Measurements from ENCODE around the gene TRPV4. TPM values are rescaled to one million over a fixed set of nuclear protein-coding genes. Genes with fewer than 3 reads are reported as not detected.

Gene TRPV4
- total and polyA plus RNA-seq, 9 of the 15 experiments (the other 6 are each of a cell fraction or from before 2014, with no cell fraction given) = 0.13 TPM; not detected in 8

DNA sequence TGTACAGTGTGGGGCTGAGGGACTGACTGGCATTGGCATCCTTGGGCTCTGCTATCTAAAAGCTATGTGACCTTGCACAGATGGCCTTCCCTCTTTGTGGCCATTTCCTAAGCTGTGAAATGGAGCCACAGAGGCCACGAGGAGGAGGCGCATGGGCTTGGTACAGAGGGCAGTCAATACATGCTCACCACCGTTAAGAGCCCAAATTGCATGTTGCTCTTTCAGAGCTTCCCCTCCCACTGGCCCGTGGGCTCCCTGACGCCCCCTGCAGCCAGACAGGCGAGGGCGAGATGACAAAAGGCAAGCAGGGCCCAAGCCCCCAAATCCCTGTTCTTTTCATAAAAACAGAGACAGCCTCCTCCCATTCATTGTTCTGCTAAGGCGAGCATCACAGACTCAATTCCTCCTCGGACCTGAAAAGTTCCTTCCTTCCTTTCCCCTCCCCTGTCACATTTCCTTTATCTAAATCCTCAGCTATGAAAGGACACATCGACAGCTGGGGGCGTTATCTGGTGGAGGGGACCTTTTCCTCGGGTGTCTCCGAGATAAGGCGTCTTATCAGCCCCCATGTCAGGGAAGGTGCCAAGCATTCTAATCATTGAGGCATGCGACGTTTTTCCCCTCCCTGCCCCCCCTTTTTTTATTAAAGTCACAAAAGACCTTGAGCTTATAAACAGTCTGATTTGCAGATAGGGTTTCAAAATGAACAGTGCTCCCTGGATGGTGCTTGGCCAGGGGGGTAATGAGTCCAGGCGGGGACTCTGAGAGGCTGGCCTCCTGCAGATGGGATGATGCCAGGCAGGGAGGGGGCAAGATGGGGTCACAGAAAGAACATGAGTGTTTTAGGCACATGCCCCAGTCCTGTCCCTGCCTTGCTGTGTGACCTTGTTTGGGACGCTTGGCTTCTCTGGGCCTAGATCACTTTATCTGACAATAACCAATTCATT, 93.2 kb downstream of the TRPV4 start (continued):
- TF ChIP-seq TSHZ1 (CRISPR knock-in tag; IDR thresholded peaks at IDR 0.05) (no peak), MTA1 (IDR thresholded peaks at IDR 0.05; ENCODE audit: borderline replicate concordance) (0 out of 2 replicates have a peak, but pooled peaks have one; percentile 16), DIDO1 (tag; IDR thresholded peaks at IDR 0.05; ENCODE audit: low read depth) (no peak), FOXK2 (conservative IDR thresholded peaks at IDR 0.05 in 1 of 2, IDR thresholded peaks at IDR 0.05 in 1 of 2; ENCODE audit: low read depth in 2 of 2) (no peak), SMARCB1 (IDR thresholded peaks at IDR 0.05; ENCODE audit: insufficient read length, low read depth) (no peak), RBM34 (IDR thresholded peaks at IDR 0.05; ENCODE audit: borderline replicate concordance, insufficient read depth, low read length) (no peak), HDAC3 (IDR thresholded peaks at IDR 0.05; ENCODE audit: borderline replicate concordance, partially characterized antibody) (no peak), ZFPM2 (CRISPR knock-in tag; IDR thresholded peaks at IDR 0.05) (no peak)
- TF ChIP-seq, protein P1, sequence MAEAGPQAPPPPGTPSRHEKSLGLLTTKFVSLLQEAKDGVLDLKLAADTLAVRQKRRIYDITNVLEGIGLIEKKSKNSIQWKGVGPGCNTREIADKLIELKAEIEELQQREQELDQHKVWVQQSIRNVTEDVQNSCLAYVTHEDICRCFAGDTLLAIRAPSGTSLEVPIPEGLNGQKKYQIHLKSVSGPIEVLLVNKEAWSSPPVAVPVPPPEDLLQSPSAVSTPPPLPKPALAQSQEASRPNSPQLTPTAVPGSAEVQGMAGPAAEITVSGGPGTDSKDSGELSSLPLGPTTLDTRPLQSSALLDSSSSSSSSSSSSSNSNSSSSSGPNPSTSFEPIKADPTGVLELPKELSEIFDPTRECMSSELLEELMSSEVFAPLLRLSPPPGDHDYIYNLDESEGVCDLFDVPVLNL (CRISPR knock-in tag; IDR thresholded peaks at IDR 0.05; ENCODE audit: low read depth) = no peak
- TF ChIP-seq, protein P2, sequence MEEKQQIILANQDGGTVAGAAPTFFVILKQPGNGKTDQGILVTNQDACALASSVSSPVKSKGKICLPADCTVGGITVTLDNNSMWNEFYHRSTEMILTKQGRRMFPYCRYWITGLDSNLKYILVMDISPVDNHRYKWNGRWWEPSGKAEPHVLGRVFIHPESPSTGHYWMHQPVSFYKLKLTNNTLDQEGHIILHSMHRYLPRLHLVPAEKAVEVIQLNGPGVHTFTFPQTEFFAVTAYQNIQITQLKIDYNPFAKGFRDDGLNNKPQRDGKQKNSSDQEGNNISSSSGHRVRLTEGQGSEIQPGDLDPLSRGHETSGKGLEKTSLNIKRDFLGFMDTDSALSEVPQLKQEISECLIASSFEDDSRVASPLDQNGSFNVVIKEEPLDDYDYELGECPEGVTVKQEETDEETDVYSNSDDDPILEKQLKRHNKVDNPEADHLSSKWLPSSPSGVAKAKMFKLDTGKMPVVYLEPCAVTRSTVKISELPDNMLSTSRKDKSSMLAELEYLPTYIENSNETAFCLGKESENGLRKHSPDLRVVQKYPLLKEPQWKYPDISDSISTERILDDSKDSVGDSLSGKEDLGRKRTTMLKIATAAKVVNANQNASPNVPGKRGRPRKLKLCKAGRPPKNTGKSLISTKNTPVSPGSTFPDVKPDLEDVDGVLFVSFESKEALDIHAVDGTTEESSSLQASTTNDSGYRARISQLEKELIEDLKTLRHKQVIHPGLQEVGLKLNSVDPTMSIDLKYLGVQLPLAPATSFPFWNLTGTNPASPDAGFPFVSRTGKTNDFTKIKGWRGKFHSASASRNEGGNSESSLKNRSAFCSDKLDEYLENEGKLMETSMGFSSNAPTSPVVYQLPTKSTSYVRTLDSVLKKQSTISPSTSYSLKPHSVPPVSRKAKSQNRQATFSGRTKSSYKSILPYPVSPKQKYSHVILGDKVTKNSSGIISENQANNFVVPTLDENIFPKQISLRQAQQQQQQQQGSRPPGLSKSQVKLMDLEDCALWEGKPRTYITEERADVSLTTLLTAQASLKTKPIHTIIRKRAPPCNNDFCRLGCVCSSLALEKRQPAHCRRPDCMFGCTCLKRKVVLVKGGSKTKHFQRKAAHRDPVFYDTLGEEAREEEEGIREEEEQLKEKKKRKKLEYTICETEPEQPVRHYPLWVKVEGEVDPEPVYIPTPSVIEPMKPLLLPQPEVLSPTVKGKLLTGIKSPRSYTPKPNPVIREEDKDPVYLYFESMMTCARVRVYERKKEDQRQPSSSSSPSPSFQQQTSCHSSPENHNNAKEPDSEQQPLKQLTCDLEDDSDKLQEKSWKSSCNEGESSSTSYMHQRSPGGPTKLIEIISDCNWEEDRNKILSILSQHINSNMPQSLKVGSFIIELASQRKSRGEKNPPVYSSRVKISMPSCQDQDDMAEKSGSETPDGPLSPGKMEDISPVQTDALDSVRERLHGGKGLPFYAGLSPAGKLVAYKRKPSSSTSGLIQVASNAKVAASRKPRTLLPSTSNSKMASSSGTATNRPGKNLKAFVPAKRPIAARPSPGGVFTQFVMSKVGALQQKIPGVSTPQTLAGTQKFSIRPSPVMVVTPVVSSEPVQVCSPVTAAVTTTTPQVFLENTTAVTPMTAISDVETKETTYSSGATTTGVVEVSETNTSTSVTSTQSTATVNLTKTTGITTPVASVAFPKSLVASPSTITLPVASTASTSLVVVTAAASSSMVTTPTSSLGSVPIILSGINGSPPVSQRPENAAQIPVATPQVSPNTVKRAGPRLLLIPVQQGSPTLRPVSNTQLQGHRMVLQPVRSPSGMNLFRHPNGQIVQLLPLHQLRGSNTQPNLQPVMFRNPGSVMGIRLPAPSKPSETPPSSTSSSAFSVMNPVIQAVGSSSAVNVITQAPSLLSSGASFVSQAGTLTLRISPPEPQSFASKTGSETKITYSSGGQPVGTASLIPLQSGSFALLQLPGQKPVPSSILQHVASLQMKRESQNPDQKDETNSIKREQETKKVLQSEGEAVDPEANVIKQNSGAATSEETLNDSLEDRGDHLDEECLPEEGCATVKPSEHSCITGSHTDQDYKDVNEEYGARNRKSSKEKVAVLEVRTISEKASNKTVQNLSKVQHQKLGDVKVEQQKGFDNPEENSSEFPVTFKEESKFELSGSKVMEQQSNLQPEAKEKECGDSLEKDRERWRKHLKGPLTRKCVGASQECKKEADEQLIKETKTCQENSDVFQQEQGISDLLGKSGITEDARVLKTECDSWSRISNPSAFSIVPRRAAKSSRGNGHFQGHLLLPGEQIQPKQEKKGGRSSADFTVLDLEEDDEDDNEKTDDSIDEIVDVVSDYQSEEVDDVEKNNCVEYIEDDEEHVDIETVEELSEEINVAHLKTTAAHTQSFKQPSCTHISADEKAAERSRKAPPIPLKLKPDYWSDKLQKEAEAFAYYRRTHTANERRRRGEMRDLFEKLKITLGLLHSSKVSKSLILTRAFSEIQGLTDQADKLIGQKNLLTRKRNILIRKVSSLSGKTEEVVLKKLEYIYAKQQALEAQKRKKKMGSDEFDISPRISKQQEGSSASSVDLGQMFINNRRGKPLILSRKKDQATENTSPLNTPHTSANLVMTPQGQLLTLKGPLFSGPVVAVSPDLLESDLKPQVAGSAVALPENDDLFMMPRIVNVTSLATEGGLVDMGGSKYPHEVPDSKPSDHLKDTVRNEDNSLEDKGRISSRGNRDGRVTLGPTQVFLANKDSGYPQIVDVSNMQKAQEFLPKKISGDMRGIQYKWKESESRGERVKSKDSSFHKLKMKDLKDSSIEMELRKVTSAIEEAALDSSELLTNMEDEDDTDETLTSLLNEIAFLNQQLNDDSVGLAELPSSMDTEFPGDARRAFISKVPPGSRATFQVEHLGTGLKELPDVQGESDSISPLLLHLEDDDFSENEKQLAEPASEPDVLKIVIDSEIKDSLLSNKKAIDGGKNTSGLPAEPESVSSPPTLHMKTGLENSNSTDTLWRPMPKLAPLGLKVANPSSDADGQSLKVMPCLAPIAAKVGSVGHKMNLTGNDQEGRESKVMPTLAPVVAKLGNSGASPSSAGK (IDR thresholded peaks at IDR 0.05) = no peak
